Brain microvascular endothelial cell (primary cell): ENCODE results near the gene GNG7.

Experiments used
- DNase-seq: peaks from one replicate; pipeline ENCODE4 v3.0.0-alpha.2; 2020
- H3K27ac ChIP-seq: fragments of 250-450 bp; sonication (Bioruptor Pico); 2 replicates; pipeline ENCODE4 v1.5.1; 2020; ENCODE audit warnings: mild to moderate bottlenecking, moderate library complexity
- H3K27me3 ChIP-seq: fragments of 250-450 bp; sonication (Bioruptor Pico); replicated peaks from 2 replicates; pipeline ENCODE4 v1.5.1; 2020; ENCODE audit warnings: mild to moderate bottlenecking
- H3K36me3 ChIP-seq: fragments of 250-450 bp; sonication (Bioruptor Pico); replicated peaks from 2 replicates; pipeline ENCODE4 v1.5.1; 2020; ENCODE audit warnings: mild to moderate bottlenecking
- H3K4me3 ChIP-seq: 2 replicates; pipeline ENCODE4 v1.5.1; 2011; ENCODE audit warnings: low read depth, mild to moderate bottlenecking, control low read depth, low read length, moderate library complexity
- CTCF ChIP-seq: IDR thresholded peaks from 2 replicates; pipeline ENCODE4 v1.5.1; 2011; ENCODE audit warnings: low read depth, mild to moderate bottlenecking, moderate library complexity, low read length, control low read depth, inconsistent platforms; ENCODE audit errors: missing control alignments
- in situ Hi-C: cut with HindIII; loops from 2 replicates; pipeline ENCODE4 v1.10.0; 2017; ENCODE audit warnings: low sequenced_read_pairs, low pct_ligation_motif_present

Gene GNG7

DNA sequence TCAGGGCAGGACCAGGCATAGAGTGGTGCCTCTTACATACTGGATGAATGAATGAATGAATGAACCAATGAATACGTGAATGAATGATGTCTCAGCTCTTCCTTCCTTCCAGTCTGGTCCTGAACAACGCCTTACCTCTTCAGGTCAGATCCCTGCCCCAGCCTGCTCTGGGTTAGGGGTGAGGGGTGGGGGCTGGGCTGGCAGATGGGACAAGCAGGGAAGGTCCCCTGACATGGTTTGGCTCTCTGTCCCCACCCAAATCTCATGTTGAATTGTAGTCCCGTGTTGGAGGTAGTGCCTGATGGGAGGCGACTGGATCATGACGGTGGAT is 9.3 kb upstream of the GNG7 start:
- no peak overlapping the region for H3K4me3 ChIP-seq
- TF ChIP-seq CTCF = no peak
- no peak overlapping the region for H3K27ac ChIP-seq
- no peak for DNase-seq
- in situ Hi-C loops = no loop called here
- no peaks in the 10 kb centered on the region for H3K36me3 ChIP-seq
- H3K27me3 ChIP-seq = no peaks in the 10 kb centered on the region

- H3K27ac ChIP-seq = peak overlapping the region; percentile 13
- in situ Hi-C loops = no loop called here
- H3K27me3 ChIP-seq = no peaks in the 10 kb centered on the region
- H3K4me3 ChIP-seq = no peak overlapping the region
- no peaks in the 10 kb centered on the region for H3K36me3 ChIP-seq
- no peak for TF ChIP-seq CTCF
- peak; percentile 81 for DNase-seq
Observed at GRCh38 chr19:2711172-2711874, 8.8 kb upstream of the GNG7 start.

DNA sequence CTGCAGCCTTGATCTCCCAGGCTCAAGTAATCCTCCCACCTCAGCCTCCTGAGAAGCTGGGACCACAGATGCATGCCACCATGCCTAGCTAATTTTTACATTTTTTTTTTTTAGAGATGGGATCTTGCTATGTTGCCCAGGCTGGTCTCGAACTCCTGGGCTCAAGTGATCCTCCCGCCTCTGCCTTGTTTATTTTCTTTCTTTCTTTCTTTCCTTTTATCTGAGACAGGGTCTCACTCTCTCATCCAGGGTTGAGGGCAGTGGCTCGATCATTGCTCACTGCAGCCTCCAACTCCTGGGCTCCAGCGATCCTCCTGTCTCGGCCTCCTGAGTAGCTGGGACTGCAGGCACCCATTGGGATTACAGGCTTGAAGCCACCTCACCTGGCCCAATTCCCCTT is 3.8 kb upstream of the GNG7 start:
- in situ Hi-C loops = no loop called here
- H3K27me3 ChIP-seq = peaks cover 7% of the 10 kb centered on the region
- no peak for TF ChIP-seq CTCF
- no peak overlapping the region for H3K4me3 ChIP-seq
- H3K36me3 ChIP-seq = no peaks in the 10 kb centered on the region
- H3K27ac ChIP-seq = no peak overlapping the region
- DNase-seq = no peak

GRCh38 chr19:2703691-2704216 is 1.3 kb upstream of the GNG7 start:
- peaks cover 16% of the 10 kb centered on the region for H3K27me3 ChIP-seq
- no peaks in the 10 kb centered on the region for H3K36me3 ChIP-seq
- H3K4me3 ChIP-seq = no peak overlapping the region
- TF ChIP-seq CTCF = no peak
- in situ Hi-C loops = no loop called here
- no peak overlapping the region for H3K27ac ChIP-seq
- no peak for DNase-seq

DNA sequence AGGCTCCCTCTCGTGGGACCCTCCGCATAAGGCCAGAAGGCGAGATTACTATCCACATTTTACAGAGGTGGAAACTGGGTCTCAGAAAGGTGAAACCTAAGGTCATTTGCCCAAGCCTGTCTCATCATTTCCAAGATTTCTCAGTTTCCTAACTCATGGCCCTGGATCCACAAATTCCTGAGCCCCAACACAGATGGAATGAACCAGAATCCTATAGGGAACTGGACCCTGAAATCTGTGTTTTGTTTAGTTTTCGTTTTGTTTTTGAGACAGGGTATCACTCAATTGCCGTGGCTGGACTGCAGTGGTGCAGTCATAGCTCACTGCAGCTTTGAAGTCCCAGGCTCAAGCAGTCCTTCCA is 563 bp upstream of the GNG7 start:
- no peak for TF ChIP-seq CTCF
- Histone ChIP-seq H3K4me3 (no peak overlapping the region), H3K27ac (no peak overlapping the region), H3K36me3 (no peaks in the 10 kb centered on the region), H3K27me3 (peaks cover 16% of the 10 kb centered on the region)
- DNase-seq = no peak
- in situ Hi-C loops = no loop called here
